ENCODE data around the gene HAUS7.

Gene HAUS7

DNA sequence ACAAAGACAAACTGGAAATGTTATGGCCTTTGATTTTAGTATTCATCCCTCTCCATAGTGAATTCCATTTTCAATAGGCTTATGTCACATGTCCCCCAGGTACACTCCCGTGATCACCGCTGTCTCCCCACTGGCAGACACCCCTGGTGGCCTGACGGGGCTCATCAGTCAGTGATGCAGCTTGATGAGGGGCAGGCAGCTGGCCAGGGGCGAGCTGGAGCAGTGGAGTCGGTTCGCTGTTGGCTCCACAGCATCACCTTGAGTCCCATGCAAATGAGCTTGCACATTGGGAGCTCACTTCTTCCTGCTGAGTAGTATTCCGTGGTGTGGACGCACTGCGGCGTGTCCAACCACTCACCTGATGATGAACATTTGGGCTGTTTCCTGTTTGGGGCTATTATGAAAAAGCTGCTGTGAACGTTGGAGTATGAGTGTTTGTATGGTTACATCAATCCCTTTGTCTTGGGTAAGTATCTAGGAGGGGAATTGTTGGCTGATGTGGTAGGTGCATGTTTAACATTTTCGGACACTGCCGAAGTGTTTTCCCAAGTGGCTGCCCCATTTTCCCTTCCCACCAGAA, 29.7 kb downstream of the HAUS7 start:
- H3K23ac ChIP-seq (ENCODE audit: low read depth, low read length, poor library complexity), result no peak overlapping the region
- H3K36me3 ChIP-seq (replicated peaks in 1 of 2; ENCODE audit: control insufficient read depth in 2 of 2, insufficient read depth in 2 of 2, low read length in 2 of 2), result no peaks in the 10 kb centered on the region
- H3K4me1 ChIP-seq (ENCODE audit: control insufficient read depth in 2 of 2, insufficient read depth in 1 of 2, low read depth in 1 of 2, low read length in 2 of 2), result no peaks in the 10 kb centered on the region
- no CpG with 5 or more reads among the region's 13 CpGs for WGBS, 2 donors (ENCODE audit: extremely low coverage in 2 of 2, insufficient read length in 2 of 2, insufficient replicate concordance in 1 of 2)
- H4K91ac ChIP-seq (ENCODE audit: low read depth, low read length, poor library complexity), result no peak overlapping the region
- no peak overlapping the region for H2BK12ac ChIP-seq (ENCODE audit: low read length)
- no peaks in the 10 kb centered on the region for H3K79me1 ChIP-seq (ENCODE audit: low read depth, low read length)
- H3K27ac ChIP-seq (replicated peaks; ENCODE audit: low read length), result no peak overlapping the region
- H3K4ac ChIP-seq (ENCODE audit: low read length), result no peak overlapping the region
- H2BK15ac ChIP-seq (ENCODE audit: low read length), result no peak overlapping the region
- no peaks in the 10 kb centered on the region for H3K9me3 ChIP-seq (replicated peaks in 1 of 2; ENCODE audit: control insufficient read depth in 2 of 2, insufficient read depth in 1 of 2, low read depth in 1 of 2, low read length in 2 of 2)
- peaks cover 0 to 10% (median 0%) of the 10 kb centered on the region in 3 experiments for H3K27me3 ChIP-seq (ENCODE audit: control insufficient read depth in 3 of 3, insufficient read depth in 3 of 3, low read depth in 1 of 3, low read length in 3 of 3)
- no peak overlapping the region for H2BK120ac ChIP-seq (ENCODE audit: low read depth, low read length)
- no peak overlapping the region for H2AK5ac ChIP-seq (ENCODE audit: low read depth, low read length)
- H3K9ac ChIP-seq (ENCODE audit: low read depth, low read length, poor library complexity), result no peak overlapping the region
- no peak overlapping the region for H3K4me2 ChIP-seq (ENCODE audit: insufficient read depth, low read length, poor library complexity, severe bottlenecking)
- no peak overlapping the region for H2AFZ ChIP-seq (ENCODE audit: low read length)
- no peak overlapping the region for H4K8ac ChIP-seq (ENCODE audit: low read depth, low read length)
- peak overlapping the region; percentile 64 for H3K18ac ChIP-seq (ENCODE audit: low read length)
- no peak for DNase-seq (ENCODE audit: low spot score)
- no peak overlapping the region for H3K14ac ChIP-seq (ENCODE audit: low read length)
- no peak overlapping the region for H2BK5ac ChIP-seq (ENCODE audit: low read length)
- H3K4me3 ChIP-seq (ENCODE audit: low read length in 2 of 2), result no peak overlapping the region

DNA sequence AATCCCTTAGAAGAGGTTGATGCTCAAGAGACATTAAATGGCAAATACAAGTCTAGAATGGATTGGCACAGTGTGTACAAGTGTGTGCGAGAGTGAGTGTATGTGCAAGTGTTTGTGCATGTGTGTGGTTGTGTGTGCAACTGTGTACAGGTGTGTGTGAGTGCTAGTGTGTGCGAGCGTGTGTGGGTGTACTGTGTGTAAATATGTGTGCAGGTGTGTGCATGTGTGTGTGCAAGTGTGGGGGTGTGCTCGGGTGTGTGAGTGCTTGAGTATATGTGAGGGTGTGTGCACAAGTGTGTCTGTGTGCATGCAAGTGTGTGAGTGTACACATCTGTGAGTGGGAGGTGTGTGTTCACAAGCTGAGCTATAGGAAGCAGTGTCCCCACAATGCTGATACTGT, 30.4 kb downstream of the HAUS7 start:
- H2BK120ac ChIP-seq (ENCODE audit: low read depth, low read length), result no peak overlapping the region
- no peak overlapping the region for H3K4me2 ChIP-seq (ENCODE audit: insufficient read depth, low read length, poor library complexity, severe bottlenecking)
- no peak overlapping the region for H3K14ac ChIP-seq (ENCODE audit: low read length)
- H3K4ac ChIP-seq (ENCODE audit: low read length), result no peak overlapping the region
- no peak overlapping the region for H2AK5ac ChIP-seq (ENCODE audit: low read depth, low read length)
- H3K4me1 ChIP-seq (ENCODE audit: control insufficient read depth in 2 of 2, insufficient read depth in 1 of 2, low read depth in 1 of 2, low read length in 2 of 2), result no peaks in the 10 kb centered on the region
- DNase-seq (ENCODE audit: low spot score), result no peak
- no peak overlapping the region for H3K27ac ChIP-seq (replicated peaks; ENCODE audit: low read length)
- H3K27me3 ChIP-seq (ENCODE audit: control insufficient read depth in 3 of 3, insufficient read depth in 3 of 3, low read depth in 1 of 3, low read length in 3 of 3), result peaks cover 0 to 10% (median 0%) of the 10 kb centered on the region in 3 experiments
- no peaks in the 10 kb centered on the region for H3K79me1 ChIP-seq (ENCODE audit: low read depth, low read length)
- H3K18ac ChIP-seq (ENCODE audit: low read length), result no peak overlapping the region
- no peak overlapping the region for H2BK5ac ChIP-seq (ENCODE audit: low read length)
- H3K9ac ChIP-seq (ENCODE audit: low read depth, low read length, poor library complexity), result no peak overlapping the region
- H4K8ac ChIP-seq (ENCODE audit: low read depth, low read length), result no peak overlapping the region
- no peak overlapping the region for H2BK15ac ChIP-seq (ENCODE audit: low read length)
- no peak overlapping the region for H3K23ac ChIP-seq (ENCODE audit: low read depth, low read length, poor library complexity)
- H3K36me3 ChIP-seq (replicated peaks in 1 of 2; ENCODE audit: control insufficient read depth in 2 of 2, insufficient read depth in 2 of 2, low read length in 2 of 2), result no peaks in the 10 kb centered on the region
- H2AFZ ChIP-seq (ENCODE audit: low read length), result no peak overlapping the region
- no CpG with 5 or more reads among the region's 4 CpGs for WGBS, 2 donors (ENCODE audit: extremely low coverage in 2 of 2, insufficient read length in 2 of 2, insufficient replicate concordance in 1 of 2)
- H4K91ac ChIP-seq (ENCODE audit: low read depth, low read length, poor library complexity), result no peak overlapping the region
- no peak overlapping the region for H2BK12ac ChIP-seq (ENCODE audit: low read length)
- no peak overlapping the region for H3K4me3 ChIP-seq (ENCODE audit: low read length in 2 of 2)
- H3K9me3 ChIP-seq (replicated peaks in 1 of 2; ENCODE audit: control insufficient read depth in 2 of 2, insufficient read depth in 1 of 2, low read depth in 1 of 2, low read length in 2 of 2), result no peaks in the 10 kb centered on the region

DNA sequence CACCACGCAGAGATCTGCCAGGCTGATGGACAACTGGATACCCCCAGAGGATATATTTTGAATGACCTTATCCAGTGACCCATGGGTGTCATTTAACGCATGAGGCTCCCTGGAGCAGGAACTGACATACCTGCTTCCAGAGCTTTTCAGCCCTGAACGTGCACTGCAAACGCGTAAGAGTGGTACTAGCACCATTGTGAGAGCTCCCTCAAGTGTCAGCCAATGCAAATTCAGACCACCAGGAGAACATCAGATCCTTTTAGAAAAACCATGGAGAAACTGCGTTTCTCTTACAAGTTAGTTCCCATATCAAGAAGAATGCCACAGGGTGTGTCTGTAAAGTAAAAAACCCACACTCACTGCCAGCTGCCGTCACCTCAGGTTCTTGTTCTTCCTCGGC, 31.8 kb downstream of the HAUS7 start:
- no peak overlapping the region for H4K91ac ChIP-seq (ENCODE audit: low read depth, low read length, poor library complexity)
- H2BK5ac ChIP-seq (ENCODE audit: low read length), result no peak overlapping the region
- H3K9ac ChIP-seq (ENCODE audit: low read depth, low read length, poor library complexity), result no peak overlapping the region
- no peak overlapping the region for H2BK15ac ChIP-seq (ENCODE audit: low read length)
- no peak overlapping the region for H3K14ac ChIP-seq (ENCODE audit: low read length)
- H2AFZ ChIP-seq (ENCODE audit: low read length), result no peak overlapping the region
- no peaks in the 10 kb centered on the region for H3K9me3 ChIP-seq (replicated peaks in 1 of 2; ENCODE audit: control insufficient read depth in 2 of 2, insufficient read depth in 1 of 2, low read depth in 1 of 2, low read length in 2 of 2)
- no peak overlapping the region for H3K4me3 ChIP-seq (ENCODE audit: low read length in 2 of 2)
- no peak overlapping the region for H3K4me2 ChIP-seq (ENCODE audit: insufficient read depth, low read length, poor library complexity, severe bottlenecking)
- no CpG with 5 or more reads among the region's 8 CpGs for WGBS, 2 donors (ENCODE audit: extremely low coverage in 2 of 2, insufficient read length in 2 of 2, insufficient replicate concordance in 1 of 2)
- no peak overlapping the region for H2BK12ac ChIP-seq (ENCODE audit: low read length)
- no peaks in the 10 kb centered on the region for H3K79me1 ChIP-seq (ENCODE audit: low read depth, low read length)
- no peaks in the 10 kb centered on the region for H3K4me1 ChIP-seq (ENCODE audit: control insufficient read depth in 2 of 2, insufficient read depth in 1 of 2, low read depth in 1 of 2, low read length in 2 of 2)
- H3K4ac ChIP-seq (ENCODE audit: low read length), result no peak overlapping the region
- peaks cover 0 to 18% (median 0%) of the 10 kb centered on the region in 3 experiments for H3K27me3 ChIP-seq (ENCODE audit: control insufficient read depth in 3 of 3, insufficient read depth in 3 of 3, low read depth in 1 of 3, low read length in 3 of 3)
- no peaks in the 10 kb centered on the region for H3K36me3 ChIP-seq (replicated peaks in 1 of 2; ENCODE audit: control insufficient read depth in 2 of 2, insufficient read depth in 2 of 2, low read length in 2 of 2)
- no peak overlapping the region for H2BK120ac ChIP-seq (ENCODE audit: low read depth, low read length)
- no peak overlapping the region for H4K8ac ChIP-seq (ENCODE audit: low read depth, low read length)
- no peak for DNase-seq (ENCODE audit: low spot score)
- no peak overlapping the region for H3K18ac ChIP-seq (ENCODE audit: low read length)
- no peak overlapping the region for H3K23ac ChIP-seq (ENCODE audit: low read depth, low read length, poor library complexity)
- H2AK5ac ChIP-seq (ENCODE audit: low read depth, low read length), result no peak overlapping the region
- no peak overlapping the region for H3K27ac ChIP-seq (replicated peaks; ENCODE audit: low read length)

DNA sequence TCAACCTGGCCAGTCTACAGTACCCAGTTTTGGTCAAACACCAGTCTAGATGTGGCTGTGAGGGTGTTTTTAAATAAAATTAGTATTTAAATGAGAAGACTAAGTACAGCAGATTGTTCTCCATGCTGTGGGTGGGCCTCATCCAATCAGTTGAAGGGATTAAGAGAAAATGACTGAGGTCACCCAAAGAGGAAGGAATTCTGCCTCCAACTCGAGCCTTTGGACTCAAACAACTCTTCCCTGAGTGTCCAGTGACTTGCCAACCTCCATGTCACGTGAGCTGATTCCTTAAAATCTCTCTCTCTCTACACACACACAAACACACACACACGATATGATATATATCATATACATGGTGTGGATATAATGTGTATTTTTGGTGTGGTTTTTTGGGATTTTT, 34.5 kb downstream of the HAUS7 start:
- no peak for DNase-seq (ENCODE audit: low spot score)
- Histone ChIP-seq H2AFZ (ENCODE audit: low read length) (no peak overlapping the region), H2BK12ac (ENCODE audit: low read length) (no peak overlapping the region), H3K14ac (ENCODE audit: low read length) (no peak overlapping the region), H3K18ac (ENCODE audit: low read length) (no peak overlapping the region), H3K27me3 (ENCODE audit: control insufficient read depth in 3 of 3, insufficient read depth in 3 of 3, low read depth in 1 of 3, low read length in 3 of 3) (peaks cover 0 to 18% (median 0%) of the 10 kb centered on the region in 3 experiments), H3K4me2 (ENCODE audit: insufficient read depth, low read length, poor library complexity, severe bottlenecking) (no peak overlapping the region), H3K27ac (replicated peaks; ENCODE audit: low read length) (no peak overlapping the region), H3K4ac (ENCODE audit: low read length) (no peak overlapping the region), H4K91ac (ENCODE audit: low read depth, low read length, poor library complexity) (no peak overlapping the region), H3K36me3 (replicated peaks in 1 of 2; ENCODE audit: control insufficient read depth in 2 of 2, insufficient read depth in 2 of 2, low read length in 2 of 2) (no peaks in the 10 kb centered on the region), H4K8ac (ENCODE audit: low read depth, low read length) (no peak overlapping the region), H3K23ac (ENCODE audit: low read depth, low read length, poor library complexity) (no peak overlapping the region), H2BK5ac (ENCODE audit: low read length) (no peak overlapping the region), H2BK120ac (ENCODE audit: low read depth, low read length) (no peak overlapping the region), H3K79me1 (ENCODE audit: low read depth, low read length) (no peaks in the 10 kb centered on the region), H2AK5ac (ENCODE audit: low read depth, low read length) (no peak overlapping the region), H3K9me3 (replicated peaks in 1 of 2; ENCODE audit: control insufficient read depth in 2 of 2, insufficient read depth in 1 of 2, low read depth in 1 of 2, low read length in 2 of 2) (no peaks in the 10 kb centered on the region), H3K4me3 (ENCODE audit: low read length in 2 of 2) (no peak overlapping the region), H3K4me1 (ENCODE audit: control insufficient read depth in 2 of 2, insufficient read depth in 1 of 2, low read depth in 1 of 2, low read length in 2 of 2) (no peaks in the 10 kb centered on the region), H2BK15ac (ENCODE audit: low read length) (no peak overlapping the region), H3K9ac (ENCODE audit: low read depth, low read length, poor library complexity) (no peak overlapping the region)
- no CpG with 5 or more reads among the region's 3 CpGs for WGBS, 2 donors (ENCODE audit: extremely low coverage in 2 of 2, insufficient read length in 2 of 2, insufficient replicate concordance in 1 of 2)

All from neuronal stem cell (in vitro differentiated cells).